DMS53 treated with DMSO at 0.1 percent for 48 hours (cell line): Measurements from ENCODE around the gene STEAP1.
"Not testable (repeated sequence)": the region's sequence is repeated elsewhere in the genome, so short reads cannot be mapped to it uniquely, and the experiment has no call there.

Experiments used
- DNase-seq: peaks from one replicate; lab custom pipeline; 2025; ENCODE audit not compliant: unreplicated experiment; lab: John Stamatoyannopoulos, UW

The STEAP1 gene

GRCh38 chr7:90153943-90154771, at the start of gene STEAP1:
STEAP1 (plus strand) TSS chr7:90154469; CDS start chr7:90159789, 5,320 bp downstream.
- peak; percentile 84 for DNase-seq

DNA sequence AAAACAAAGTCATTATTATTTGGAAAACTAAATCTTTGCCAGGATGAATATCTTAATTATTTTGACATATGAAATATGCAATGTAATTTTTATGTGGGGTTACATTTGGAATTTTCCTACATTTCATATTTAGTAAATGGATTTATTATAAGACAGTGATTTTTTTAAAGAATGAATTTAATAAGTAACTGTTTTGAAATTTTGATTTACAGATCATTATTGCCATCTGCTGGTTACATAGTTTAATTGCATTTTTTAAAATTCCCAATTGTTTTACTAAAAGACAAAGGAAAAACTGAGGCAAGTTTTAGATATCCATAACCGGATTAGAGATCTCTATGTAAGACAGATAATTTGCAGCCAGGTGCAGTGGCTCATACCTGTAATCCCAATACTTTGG, 39.3 kb upstream of the STEAP1 start:
- DNase-seq = peak; percentile 26

DNA sequence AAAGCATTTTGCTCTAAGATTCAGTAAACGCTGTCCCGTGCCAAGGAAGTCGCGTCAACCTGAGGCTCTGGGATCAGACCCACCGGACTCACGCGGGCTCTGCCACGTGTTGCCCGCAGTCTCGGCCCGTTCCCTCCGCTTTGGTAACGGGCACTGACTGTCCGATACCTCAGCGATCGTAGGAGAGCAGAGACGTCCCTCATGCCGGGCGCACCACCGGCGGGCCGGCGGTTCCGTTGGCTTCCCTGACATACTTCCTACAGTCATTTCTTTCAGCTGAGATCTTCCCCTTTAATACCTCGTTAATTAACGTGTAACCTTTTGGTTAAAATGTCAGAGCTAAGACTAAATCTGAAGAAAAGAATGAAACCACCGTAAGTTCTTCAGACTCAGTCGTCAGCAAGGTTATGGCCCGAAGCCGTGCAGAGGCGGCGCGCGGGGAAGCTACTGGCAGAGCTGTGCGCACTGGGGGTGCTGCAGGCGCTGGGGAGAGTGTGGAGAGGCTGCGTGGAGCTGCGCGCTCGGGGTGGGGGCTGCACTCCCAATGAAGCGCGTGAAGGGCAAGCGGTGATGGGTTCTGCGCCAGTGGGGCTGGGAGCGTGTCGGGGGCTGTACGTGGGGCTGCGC, 35.6 kb upstream of the STEAP1 start:
- peak; percentile 24 for DNase-seq

DNA sequence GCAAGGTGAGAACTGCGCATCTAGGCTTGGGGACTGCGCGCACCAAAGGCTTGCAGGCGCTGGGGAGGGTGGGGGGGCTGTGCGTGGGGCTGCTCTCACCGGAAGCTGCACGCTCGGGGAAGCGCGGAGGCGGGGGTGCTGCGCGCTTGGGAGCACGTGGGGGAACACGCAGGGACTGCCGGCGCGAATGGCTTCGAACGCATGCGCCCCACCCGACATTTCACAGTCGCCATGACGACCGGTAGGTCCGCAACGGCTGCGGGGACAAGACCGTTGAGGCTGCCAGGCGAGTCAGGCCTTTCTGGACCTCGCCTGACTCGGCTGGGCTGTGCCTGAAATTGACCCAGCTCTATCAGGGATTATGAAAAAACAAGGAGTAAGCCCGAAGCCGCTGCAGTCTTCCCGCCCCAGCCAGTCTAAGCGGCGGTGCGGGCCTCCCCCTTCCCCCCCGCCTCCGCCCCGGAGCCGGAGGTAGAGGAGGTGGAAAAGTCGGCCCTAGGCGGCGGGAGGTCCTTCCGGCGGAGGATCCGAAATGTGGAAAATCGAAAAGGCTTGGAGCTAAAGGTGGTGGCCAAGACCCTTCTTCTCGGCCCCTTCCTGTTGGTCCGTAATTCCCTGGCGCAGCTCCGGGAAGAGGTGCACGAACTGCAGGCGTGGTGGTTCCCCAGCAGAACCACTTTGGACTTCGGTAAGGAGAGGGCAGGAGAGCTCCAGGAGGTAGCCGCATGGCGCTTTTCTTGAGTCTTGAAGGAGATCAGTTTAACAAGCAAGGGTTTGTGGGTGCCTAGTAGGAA, 34.9 kb upstream of the STEAP1 start:
- peak; percentile 32 for DNase-seq

GRCh38 chr7:90120205-90120604, 34.1 kb upstream of the STEAP1 start:
- DNase-seq = not testable (repeated sequence)

GRCh38 chr7:90131746-90132145, 22.5 kb upstream of the STEAP1 start:
- DNase-seq = not testable (repeated sequence)

DNA sequence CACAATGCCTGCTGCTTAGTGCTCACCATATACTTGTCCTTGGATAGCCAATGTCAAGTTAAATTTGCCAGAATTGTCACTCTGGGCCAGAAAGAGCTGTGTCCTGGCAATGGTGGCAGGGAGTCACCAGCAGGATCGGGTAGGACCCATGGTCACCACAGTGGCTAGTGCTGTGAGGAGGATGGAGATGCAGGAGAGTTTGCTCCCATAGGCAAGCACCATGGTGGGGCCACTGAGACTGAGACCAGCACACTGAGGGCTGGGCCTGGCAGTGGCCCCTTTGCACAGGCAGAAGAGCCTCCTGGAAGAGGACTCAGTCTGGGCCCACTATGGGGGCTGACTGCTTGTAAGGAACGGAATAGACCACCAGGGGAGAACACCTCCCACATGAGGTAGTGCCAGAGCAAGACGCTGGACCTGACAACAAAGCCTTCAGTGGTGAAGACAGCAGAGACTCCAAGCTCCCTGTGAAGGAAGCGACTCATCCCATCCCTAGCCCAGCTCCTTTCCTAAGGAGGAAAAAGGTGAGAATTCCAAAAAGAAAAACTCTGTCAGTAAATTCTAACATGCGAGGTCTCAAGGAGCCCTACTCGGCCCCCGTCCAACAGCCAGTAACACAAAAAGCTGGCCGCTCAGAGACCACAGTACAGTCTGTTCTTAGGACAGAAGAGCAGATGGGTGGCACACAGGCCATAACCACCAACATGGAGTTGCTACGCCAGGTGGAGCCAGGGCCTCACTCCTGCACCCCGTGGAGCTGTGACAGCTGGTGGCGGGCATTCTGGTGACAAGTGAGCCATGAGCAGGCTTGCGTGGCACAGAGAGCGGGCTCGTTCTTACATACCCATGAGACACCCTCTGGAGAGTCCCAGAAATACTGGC, 6.9 kb upstream of the STEAP1 start:
- DNase-seq = not testable (repeated sequence)

DNA sequence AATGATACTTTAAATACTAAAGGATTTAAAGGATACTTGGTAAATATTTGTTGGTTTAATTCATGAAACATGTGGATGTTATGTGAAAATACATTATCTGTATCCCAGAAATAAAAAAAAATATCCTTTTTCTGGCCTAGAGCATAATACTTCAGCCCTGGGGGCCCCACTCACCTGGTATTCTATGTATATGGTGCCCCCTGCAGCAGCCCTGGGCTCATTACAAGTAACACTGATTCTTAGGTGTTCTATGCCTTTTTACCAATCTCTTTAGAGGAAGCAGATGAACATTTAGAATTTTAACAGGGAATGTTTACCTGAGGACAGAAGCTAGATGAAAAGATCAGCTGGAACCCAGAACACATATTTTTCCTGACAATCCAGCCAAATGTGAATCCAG, 4.8 kb upstream of the STEAP1 start:
- DNase-seq = peak; percentile 20

DNA sequence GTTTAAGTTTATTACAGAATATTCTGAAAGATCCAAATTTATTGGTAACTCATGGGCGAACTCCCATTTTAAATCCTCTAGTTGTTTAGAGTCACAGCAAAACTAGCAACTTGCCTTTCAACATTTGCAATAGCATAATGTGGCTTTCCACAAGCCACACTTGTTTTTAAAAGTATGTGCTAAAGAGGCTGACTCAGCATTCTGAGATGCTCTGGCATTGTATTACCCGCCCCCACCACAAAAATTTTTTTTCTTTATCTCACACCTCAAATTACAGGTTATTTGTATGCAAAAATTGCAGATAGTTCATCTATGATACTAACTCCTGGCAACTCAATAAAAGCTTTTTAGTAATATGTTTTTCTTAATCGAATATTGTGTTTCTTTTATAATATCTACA, 2.4 kb upstream of the STEAP1 start:
- DNase-seq = not testable (repeated sequence)

GRCh38 chr7:90152642-90153253, 1.5 kb upstream of the STEAP1 start:
- peak; percentile 89 for DNase-seq

GRCh38 chr7:90155206-90155605, 937 bp downstream of the STEAP1 start:
- no peak for DNase-seq

GRCh38 chr7:90157331-90157730, 3.1 kb downstream of the STEAP1 start:
- DNase-seq = not testable (repeated sequence)

DNA sequence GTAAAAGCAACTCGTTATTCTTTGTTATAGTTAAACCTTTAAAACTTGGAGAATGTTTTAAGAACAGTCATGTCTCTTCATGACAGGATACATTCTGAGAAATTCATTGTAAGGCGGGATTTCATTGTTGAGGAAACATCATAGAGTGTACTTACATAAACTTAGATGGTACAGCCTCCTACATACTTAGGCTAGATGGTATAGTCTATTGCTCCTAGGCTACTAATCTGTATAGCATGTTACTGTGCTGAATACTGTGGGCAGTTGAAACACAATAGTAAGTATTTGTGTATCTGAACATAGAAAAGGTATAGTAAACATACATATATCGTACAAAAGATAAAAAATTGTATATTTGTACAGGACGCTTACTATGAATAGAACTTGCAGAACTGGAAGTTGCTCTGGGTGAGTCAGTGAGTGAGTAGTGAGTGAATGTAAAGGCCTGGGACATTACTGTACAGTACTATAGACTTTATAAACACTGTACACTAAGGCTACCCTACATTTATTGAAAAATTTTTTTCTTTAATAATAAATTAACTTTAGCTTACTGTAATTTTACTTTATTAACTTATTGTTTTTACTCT, 3.6 kb downstream of the STEAP1 start:
- peak; percentile 23 for DNase-seq

GRCh38 chr7:90163534-90163933, 9.3 kb downstream of the STEAP1 start:
- DNase-seq = no peak

GRCh38 chr7:90165724-90166123, 11.5 kb downstream of the STEAP1 start:
- DNase-seq = no peak

DNA sequence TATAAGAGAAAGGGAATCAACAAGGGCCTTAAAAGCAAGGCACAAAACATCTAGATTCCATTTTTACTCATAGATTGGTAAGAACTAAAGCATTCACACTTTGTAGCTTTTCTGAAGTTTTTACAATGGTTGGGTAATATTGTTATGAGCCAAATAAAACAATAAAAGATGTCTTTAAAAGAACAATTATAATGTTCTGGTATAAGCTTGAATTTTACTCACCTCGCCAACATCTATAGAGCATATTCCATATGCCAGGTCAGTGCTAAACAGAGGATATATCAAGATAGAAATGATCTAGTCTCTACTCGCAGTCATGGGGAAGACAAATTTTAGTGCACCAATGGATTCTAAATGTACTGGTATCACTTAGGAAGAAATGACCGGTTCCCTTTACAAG, 11.9 kb downstream of the STEAP1 start:
- no peak for DNase-seq

DNA sequence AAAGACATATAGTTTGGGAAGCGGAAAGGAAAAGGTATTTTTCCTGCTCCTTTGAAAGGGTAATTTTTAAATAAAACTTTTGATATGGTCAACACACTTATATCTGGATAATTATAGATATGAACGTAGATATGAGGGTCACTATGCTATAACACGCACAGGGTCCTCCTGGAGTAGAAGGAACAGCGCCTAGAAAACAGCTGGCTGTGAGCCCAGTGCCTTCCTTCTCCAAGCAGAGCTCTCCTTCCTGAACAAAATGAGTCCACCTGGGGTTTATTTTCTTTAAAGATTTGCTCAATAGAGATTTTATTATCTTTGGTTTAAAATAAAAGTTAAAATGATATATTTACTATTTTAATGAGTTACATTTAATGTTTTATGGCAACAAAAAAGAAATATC, 13.1 kb downstream of the STEAP1 start:
- no peak for DNase-seq

GRCh38 chr7:90169891-90170290, 15.6 kb downstream of the STEAP1 start:
- no peak for DNase-seq

DNA sequence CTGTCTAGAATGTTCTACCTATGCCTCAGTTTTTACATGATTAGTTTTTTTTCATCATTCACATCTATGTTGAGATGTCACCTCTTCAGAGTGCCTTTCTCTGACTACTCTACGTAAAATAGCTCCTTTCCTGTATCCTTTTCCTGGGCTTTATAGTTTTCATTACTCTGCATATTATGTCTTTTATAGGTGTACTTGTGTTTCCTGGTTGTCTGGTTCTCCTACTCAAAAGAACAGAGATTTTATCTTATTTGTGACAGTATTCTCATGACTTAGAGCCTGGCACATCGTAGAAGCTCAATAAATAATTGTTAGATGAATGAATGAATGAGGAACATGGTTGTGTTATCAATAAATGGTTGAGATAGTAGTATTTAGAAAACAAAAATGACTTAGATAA, 17.9 kb downstream of the STEAP1 start:
- no peak for DNase-seq

- no peak for DNase-seq
Measured at GRCh38 chr7:90172624-90173023, 18.4 kb downstream of the STEAP1 start.
